HCT116 (cell line): ENCODE measurements around the gene KIAA1671. TPM values are rescaled to one million over a fixed set of nuclear protein-coding genes. Genes with fewer than 3 reads are reported as not detected.

ENCODE experiments used
- ATAC-seq: fragments of 200-7000 bp; cut with Tn5 transposase; 2 replicates; pipeline ENCODE4 v1.9.1; 2020; ENCODE audit warnings: mild to moderate bottlenecking, moderate library complexity
- BruUV-seq: library from RNA; stranded (reverse); fragments of 400-500 nt; replicated peaks from 2 replicates; lab custom pipeline; 2021; lab: Mats Ljungman, UMichigan
- CTCF ChIA-PET: fragments of 300-600 bp; sonication (Branson Sonifier 250); formaldehyde crosslinking; loops from one replicate; lab custom pipeline; 2021; ENCODE audit warnings: antibody characterized with exemption; lab: Charles Lee
- POLR2A ChIA-PET: fragments of 300-600, 350-600 bp; sonication (Branson Sonifier 250); formaldehyde crosslinking; loops from one replicate; lab custom pipeline; 2021; ENCODE audit warnings: antibody characterized with exemption; lab: Charles Lee
- RAD21 ChIA-PET, 2 experiments: fragments of 300-600 bp; sonication (Branson Sonifier 250); formaldehyde crosslinking; loops; one replicate each; lab custom pipeline; 2023; ENCODE audit warnings: low total read pairs in 2 of 2; ENCODE audit not compliant: uncharacterized antibody in 2 of 2, unreplicated experiment in 2 of 2, low non-redundant PET in 1 of 2; lab: Charles Lee
- DNase-seq: peaks from one replicate; pipeline ENCODE4 v3.0.0-alpha.2; 2010; ENCODE audit warnings: low read depth, low spot score
- H2AFZ ChIP-seq: fragments of 200-600 bp; shearing (Covaris generic), sonication (generic); 2 replicates; pipeline ENCODE4 v1.6.1; 2017; ENCODE audit warnings: low read depth, mixed run types, mixed read lengths, antibody characterized with exemption, low read length; ENCODE audit not compliant: poor library complexity, severe bottlenecking
- H3K27ac ChIP-seq: 2 replicates; pipeline ENCODE4 v1.5.1; 2012; ENCODE audit warnings: low read depth, low read length
- H3K27me3 ChIP-seq: fragments of 200-600 bp; sonication (generic); 2 replicates; pipeline ENCODE4 v1.6.1; 2016; ENCODE audit warnings: mixed run types, low read length, mixed read lengths; ENCODE audit not compliant: insufficient read depth
- H3K36me3 ChIP-seq, 2 experiments: fragments of 200-500 bp in 1 of 2; fragments of 200-600 bp in 1 of 2; sonication (Bioruptor generic) in 1 of 2; sonication (generic) in 1 of 2; 2 replicates each; pipeline versions ENCODE4 v1.5.1 to v1.6.1; 2014 to 2016; ENCODE audit warnings: low read length in 2 of 2, inconsistent platforms in 1 of 2, mixed read lengths in 1 of 2, mixed run types in 1 of 2; ENCODE audit not compliant: insufficient read depth in 2 of 2, control insufficient read depth in 1 of 2
- H3K4me1 ChIP-seq, 2 experiments: fragments of 200-600 bp in 1 of 2; sonication (generic) in 1 of 2; 2 replicates each; pipeline versions ENCODE4 v1.5.1 to v1.6.1; 2012 to 2017; ENCODE audit warnings: low read length in 2 of 2, inconsistent platforms in 1 of 2, mild to moderate bottlenecking in 1 of 2, mixed read lengths in 1 of 2, mixed run types in 1 of 2, moderate library complexity in 1 of 2; ENCODE audit not compliant: insufficient read depth in 2 of 2, control insufficient read depth in 1 of 2
- H3K4me2 ChIP-seq: fragments of 200-600 bp; sonication (generic); 2 replicates; pipeline ENCODE4 v1.6.1; 2017; ENCODE audit warnings: mixed run types, low read length, mixed read lengths
- H3K4me3 ChIP-seq, 2 experiments: fragments of 200-600 bp in 1 of 2; sonication (generic) in 1 of 2; replicated peaks in 1 of 2; 2 replicates each; pipeline ENCODE4 v1.5.1; 2011 to 2016; ENCODE audit warnings: low read length in 2 of 2, control low read depth in 1 of 2, low read depth in 1 of 2, mild to moderate bottlenecking in 1 of 2, mixed read lengths in 1 of 2, mixed run types in 1 of 2
- H3K79me2 ChIP-seq: fragments of 200-600 bp; sonication (generic); 2 replicates; pipeline ENCODE4 v1.6.1; 2017; ENCODE audit warnings: mild to moderate bottlenecking, mixed run types, low read length, moderate library complexity, mixed read lengths; ENCODE audit not compliant: insufficient read depth
- H3K9ac ChIP-seq: fragments of 200-600 bp; sonication (generic); 2 replicates; pipeline ENCODE4 v1.6.1; 2016; ENCODE audit warnings: low read length, mixed read lengths
- H3K9me2 ChIP-seq: fragments of 200-600 bp; sonication (generic), shearing (Covaris generic); 2 replicates; pipeline ENCODE4 v1.6.1; 2017; ENCODE audit warnings: mixed run types, mild to moderate bottlenecking, moderate library complexity; ENCODE audit not compliant: insufficient read depth
- H3K9me3 ChIP-seq, 2 experiments: fragments of 200-500 bp in 1 of 2; fragments of 200-600 bp in 1 of 2; sonication (Bioruptor generic) in 1 of 2; sonication (generic) in 1 of 2; 2 replicates each; pipeline ENCODE4 v1.6.1; 2014 to 2017; ENCODE audit warnings: low read length in 2 of 2, mixed read lengths in 2 of 2, inconsistent platforms in 1 of 2, low read depth in 1 of 2, mild to moderate bottlenecking in 1 of 2, mixed run types in 1 of 2, moderate library complexity in 1 of 2; ENCODE audit not compliant: control insufficient read depth in 1 of 2, insufficient read depth in 1 of 2
- H4K20me1 ChIP-seq: fragments of 200-600 bp; sonication (generic), shearing (Covaris generic); 2 replicates; pipeline ENCODE4 v1.6.1; 2017; ENCODE audit warnings: mixed run types, mild to moderate bottlenecking, moderate library complexity; ENCODE audit not compliant: insufficient read depth
- ATF3 ChIP-seq: IDR thresholded peaks from 2 replicates; pipeline ENCODE4 v1.6.1; 2012
- CEBPB ChIP-seq: IDR thresholded peaks from 2 replicates; pipeline ENCODE4 v1.6.1; 2012; ENCODE audit warnings: low read depth
- ELF1 ChIP-seq: IDR thresholded peaks from 2 replicates; pipeline ENCODE4 v1.6.1; 2012; ENCODE audit warnings: low read depth, borderline replicate concordance
- EZH2 ChIP-seq: fragments of 200-600 bp; sonication (generic); IDR thresholded peaks from 2 replicates; pipeline ENCODE4 v1.6.1; 2017; ENCODE audit warnings: antibody characterized with exemption, mixed run types
- MAX ChIP-seq: IDR thresholded peaks from 2 replicates; pipeline ENCODE4 v1.6.1; 2012
- POLR2A ChIP-seq: IDR thresholded peaks from 2 replicates; pipeline ENCODE4 v1.7.0; 2011; ENCODE audit warnings: borderline replicate concordance; ENCODE audit not compliant: insufficient read depth, insufficient read length; ENCODE audit errors: extremely low read depth
- RAD21 ChIP-seq: IDR thresholded peaks from 2 replicates; pipeline ENCODE4 v1.6.1; 2012; ENCODE audit warnings: low read depth, mild to moderate bottlenecking
- SP1 ChIP-seq: IDR thresholded peaks from 2 replicates; pipeline ENCODE4 v1.6.1; 2012; ENCODE audit warnings: low read depth
- ZNF274 ChIP-seq: fragments of 200-500 bp; sonication (Bioruptor generic); IDR thresholded peaks from 2 replicates; pipeline ENCODE4 v1.6.1; 2014; ENCODE audit warnings: mild to moderate bottlenecking, low read depth, low read length, inconsistent platforms
- intact Hi-C: fragments of 100-400 bp; cut with micrococcal nuclease; formaldehyde crosslinking; loops from 2 replicates; pipeline ENCODE4 v1.10.0; 2022
- total RNA-seq: library from RNA; stranded (reverse); gene quantifications from one replicate; pipeline ENCODE4 v1.2.1, GENCODE V29; 2021; ENCODE audit not compliant: unreplicated experiment

KIAA1671 gene
- total RNA-seq, 1 experiment from 2014 or later = 36.8 TPM

GRCh38 chr22:25176799-25177198 is 224.3 kb downstream of the KIAA1671 start:
- Histone ChIP-seq H3K4me1 (no peaks in the 10 kb centered on the region), H4K20me1 (no peaks in the 10 kb centered on the region), H3K4me3 (no peak overlapping the region), H3K9me3 (no peaks in the 10 kb centered on the region), H3K27ac (no peak overlapping the region), H3K27me3 (no peaks in the 10 kb centered on the region), H3K9ac (no peak overlapping the region), H3K9me2 (no peaks in the 10 kb centered on the region), H3K36me3 (peaks cover 2 to 17% of the 10 kb centered on the region in 2 experiments; a peak in 3 of 4 replicates), H3K79me2 (no peaks in the 10 kb centered on the region), H3K4me2 (no peak overlapping the region), H2AFZ (no peak overlapping the region)
- ChIA-PET RAD21 (no interaction called here), CTCF (no interaction called here), POLR2A (no interaction called here)
- ATAC-seq (no peak), DNase-seq (no peak)
- no TSS peak for BruUV-seq
- TF ChIP-seq ATF3 (no peak), SP1 (no peak), RAD21 (no peak), POLR2A (no peak)
- intact Hi-C loops = no loop called here

GRCh38 chr22:25177226-25177625 is 224.7 kb downstream of the KIAA1671 start:
- no peak for DNase-seq
- BruUV-seq = no TSS peak
- no peaks in the 10 kb centered on the region for H3K9me3 ChIP-seq
- H2AFZ ChIP-seq = no peak overlapping the region
- no peak for ATAC-seq
- intact Hi-C loops = no loop called here
- H3K36me3 ChIP-seq = peaks cover 2 to 17% of the 10 kb centered on the region in 2 experiments; a peak in 3 of 4 replicates
- H3K79me2 ChIP-seq = no peaks in the 10 kb centered on the region
- no peaks in the 10 kb centered on the region for H3K27me3 ChIP-seq
- ChIA-PET POLR2A (no interaction called here), RAD21 (no interaction called here), CTCF (no interaction called here)
- no peak overlapping the region for H3K4me3 ChIP-seq
- TF ChIP-seq MAX (no peak), EZH2 (no peak), CEBPB (no peak), ZNF274 (no peak), ELF1 (no peak)
- H3K27ac ChIP-seq = no peak overlapping the region
- no peaks in the 10 kb centered on the region for H3K9me2 ChIP-seq
- H3K4me1 ChIP-seq = no peaks in the 10 kb centered on the region
- no peak overlapping the region for H3K4me2 ChIP-seq
- no peak overlapping the region for H3K9ac ChIP-seq
- no peaks in the 10 kb centered on the region for H4K20me1 ChIP-seq
